GM23338 (cell line): ENCODE data around the gene HERC4. TPM values are rescaled to one million over a fixed set of nuclear protein-coding genes. Genes with fewer than 3 reads are reported as not detected.
A peak's percentile ranks its signal among the peaks of the same experiment; 100 is the strongest.

Experiments used
- ATAC-seq: fragments of 200-7000 bp; cut with Tn5 transposase; 3 replicates; pipeline ENCODE4 v1.9.1; 2020
- DNase-seq: peaks from one replicate; pipeline ENCODE4 v3.0.0-alpha.2; 2015; ENCODE audit warnings: low spot score
- H2AFZ ChIP-seq: fragments of 200-600 bp; sonication (generic); 2 replicates; pipeline ENCODE4 v1.8.0; 2016; ENCODE audit warnings: antibody characterized with exemption, mild to moderate bottlenecking, moderate library complexity
- H3F3A ChIP-seq: fragments of 200-600 bp; sonication (generic); replicated peaks from 2 replicates; pipeline ENCODE4 v1.8.0; 2017; ENCODE audit warnings: antibody characterized with exemption, mixed run types, low read depth
- H3K27ac ChIP-seq: fragments of 200-600 bp; sonication (generic); 2 replicates; pipeline ENCODE4 v1.6.1; 2016; ENCODE audit warnings: low read depth
- H3K27me3 ChIP-seq: fragments of 200-600 bp; sonication (generic); 2 replicates; pipeline ENCODE4 v1.8.0; 2016; ENCODE audit warnings: mild to moderate bottlenecking, mixed run types, moderate library complexity; ENCODE audit not compliant: insufficient read depth
- H3K36me3 ChIP-seq: fragments of 200-600 bp; sonication (generic); 2 replicates; pipeline ENCODE4 v1.8.0; 2016; ENCODE audit warnings: mild to moderate bottlenecking; ENCODE audit not compliant: insufficient read depth
- H3K4me1 ChIP-seq: fragments of 200-600 bp; sonication (generic); 2 replicates; pipeline ENCODE4 v1.8.0; 2016; ENCODE audit warnings: mild to moderate bottlenecking, moderate library complexity; ENCODE audit not compliant: insufficient read depth
- H3K4me2 ChIP-seq: fragments of 200-600 bp; sonication (generic); 2 replicates; pipeline ENCODE4 v1.7.1; 2017; ENCODE audit warnings: mixed run types
- H3K4me3 ChIP-seq: fragments of 200-600 bp; sonication (generic); 2 replicates; pipeline ENCODE4 v1.6.1; 2016; ENCODE audit warnings: mixed run types
- H3K79me2 ChIP-seq: fragments of 200-600 bp; sonication (generic); replicated peaks from 2 replicates; pipeline ENCODE4 v1.8.0; 2017; ENCODE audit warnings: mild to moderate bottlenecking; ENCODE audit not compliant: insufficient read depth
- H3K9me2 ChIP-seq: fragments of 200-600 bp; sonication (generic); 2 replicates; pipeline ENCODE4 v1.8.0; 2017; ENCODE audit not compliant: insufficient read depth
- H4K20me1 ChIP-seq: fragments of 200-600 bp; sonication (generic); replicated peaks from 2 replicates; pipeline ENCODE4 v1.8.0; 2017; ENCODE audit warnings: mild to moderate bottlenecking; ENCODE audit not compliant: insufficient read depth
- H3K27ac Mint-ChIP-seq: 2 replicates; pipeline ENCODE4 v1.8.0; 2020; ENCODE audit warnings: inconsistent platforms, mild to moderate bottlenecking, moderate library complexity, mixed read lengths
- H3K27me3 Mint-ChIP-seq: 3 replicates; pipeline ENCODE4 v1.8.0; 2022; ENCODE audit warnings: low read depth, mild to moderate bottlenecking, moderate library complexity, mixed read lengths, inconsistent platforms; ENCODE audit not compliant: insufficient read depth, poor library complexity
- H3K36me3 Mint-ChIP-seq: 3 replicates; pipeline ENCODE4 v1.8.0; 2021; ENCODE audit warnings: low read depth, mild to moderate bottlenecking, inconsistent platforms, moderate library complexity, mixed read lengths
- H3K4me1 Mint-ChIP-seq: 3 replicates; pipeline ENCODE4 v1.8.0; 2020; ENCODE audit warnings: mild to moderate bottlenecking, inconsistent platforms, mixed read lengths
- H3K4me3 Mint-ChIP-seq: 3 replicates; pipeline ENCODE4 v1.8.0; 2021; ENCODE audit warnings: moderate library complexity, mild to moderate bottlenecking, inconsistent platforms, mixed read lengths
- H3K9me3 Mint-ChIP-seq: 3 replicates; pipeline ENCODE4 v1.8.0; 2020; ENCODE audit warnings: moderate library complexity, mild to moderate bottlenecking, inconsistent platforms, mixed read lengths
- CREB1 ChIP-seq: fragments of 250-450 bp; sonication (Bioruptor Pico); IDR thresholded peaks from 2 replicates; pipeline ENCODE4 v1.5.0; 2020; ENCODE audit warnings: low read depth, mild to moderate bottlenecking, moderate library complexity
- EZH2 ChIP-seq: fragments of 200-600 bp; sonication (generic); IDR thresholded peaks from one replicate; pipeline ENCODE4 v1.8.0; 2017; ENCODE audit warnings: antibody characterized with exemption, mild to moderate bottlenecking, low read depth; ENCODE audit not compliant: unreplicated experiment
- JUNB ChIP-seq: IDR thresholded peaks from one replicate; pipeline ENCODE4 v1.6.1; 2016; ENCODE audit warnings: antibody characterized with exemption; ENCODE audit not compliant: unreplicated experiment
- POLR2AphosphoS5 ChIP-seq: IDR thresholded peaks from 2 replicates; pipeline ENCODE4 v1.6.1; 2016; ENCODE audit warnings: antibody characterized with exemption, low read depth
- STAT1 ChIP-seq: IDR thresholded peaks from one replicate; pipeline ENCODE4 v1.6.1; 2016; ENCODE audit warnings: antibody characterized with exemption; ENCODE audit not compliant: unreplicated experiment
- ZNF114 ChIP-seq: fragments of 250-450 bp; sonication (Bioruptor Pico); IDR thresholded peaks from 2 replicates; pipeline ENCODE4 v1.5.0; 2020; ENCODE audit warnings: mild to moderate bottlenecking, moderate library complexity
- ZNF331 ChIP-seq: fragments of 250-450 bp; sonication (Bioruptor Pico); IDR thresholded peaks from 2 replicates; pipeline ENCODE4 v1.5.0; 2020; ENCODE audit warnings: low read depth, mild to moderate bottlenecking, moderate library complexity
- polyA plus RNA-seq: library from polyadenylated mRNA; unstranded; fragments of >200 nt; fragmentation: Nextera tagmentation; extraction: Ambion mirVana; gene quantifications from 2 replicates; pipeline ENCODE4 v1.2.1, GENCODE V29; 2016
- total RNA-seq: library from RNA; depleted of rRNA; stranded (reverse); fragments of >200 nt; shearing (Covaris generic); gene quantifications from 2 replicates; pipeline ENCODE4 v1.2.3, GENCODE V29; 2014
- TF ChIP-seq, protein P1 (sequence below), 2 experiments: fragments of 200-600 bp in 1 of 2; sonication (generic) in 1 of 2; conservative IDR thresholded peaks; 2 replicates each; pipeline versions ENCODE4 v1.5.1 to v1.6.1; 2016 to 2017; ENCODE audit warnings: antibody characterized with exemption in 2 of 2, low read depth in 2 of 2, mild to moderate bottlenecking in 2 of 2, moderate library complexity in 1 of 2
- TF ChIP-seq, protein P2 (sequence below): IDR thresholded peaks from 2 replicates; pipeline ENCODE4 v1.6.1; 2016; ENCODE audit warnings: antibody characterized with exemption
- TF ChIP-seq, protein P3 (sequence below): fragments of 250-450 bp; sonication (Bioruptor Pico); IDR thresholded peaks from 2 replicates; pipeline ENCODE4 v1.5.0; 2020; ENCODE audit warnings: mild to moderate bottlenecking, moderate library complexity
- TF ChIP-seq, protein P4 (sequence below): IDR thresholded peaks from one replicate; pipeline ENCODE4 v1.6.1; 2018; ENCODE audit warnings: antibody characterized with exemption; ENCODE audit not compliant: unreplicated experiment

Gene HERC4
- total and polyA plus RNA-seq, 2 experiments from 2014 or later, result 20.1 to 67.2 TPM

DNA sequence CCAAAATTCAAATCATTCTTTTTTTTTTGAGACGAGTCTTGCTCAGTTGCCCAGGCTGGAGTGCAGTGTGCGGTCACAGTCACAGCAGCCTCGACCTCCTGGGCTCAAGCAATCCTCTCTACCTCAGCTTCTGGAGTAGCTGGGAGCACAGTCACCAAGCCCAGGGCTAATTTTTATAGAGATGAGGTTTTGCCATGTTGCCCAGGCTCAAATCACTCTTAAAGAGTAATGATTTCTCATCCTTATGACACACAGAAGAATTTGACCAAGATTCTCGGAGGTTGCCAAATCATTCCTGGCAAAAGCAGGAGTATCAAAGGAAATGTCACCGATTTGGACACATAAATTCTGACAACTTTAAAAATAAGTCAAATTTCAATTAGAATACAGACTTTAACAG lies 151.5 kb downstream of the HERC4 start (continued):
- no peak for TF ChIP-seq POLR2AphosphoS5
- TF ChIP-seq, protein P1, sequence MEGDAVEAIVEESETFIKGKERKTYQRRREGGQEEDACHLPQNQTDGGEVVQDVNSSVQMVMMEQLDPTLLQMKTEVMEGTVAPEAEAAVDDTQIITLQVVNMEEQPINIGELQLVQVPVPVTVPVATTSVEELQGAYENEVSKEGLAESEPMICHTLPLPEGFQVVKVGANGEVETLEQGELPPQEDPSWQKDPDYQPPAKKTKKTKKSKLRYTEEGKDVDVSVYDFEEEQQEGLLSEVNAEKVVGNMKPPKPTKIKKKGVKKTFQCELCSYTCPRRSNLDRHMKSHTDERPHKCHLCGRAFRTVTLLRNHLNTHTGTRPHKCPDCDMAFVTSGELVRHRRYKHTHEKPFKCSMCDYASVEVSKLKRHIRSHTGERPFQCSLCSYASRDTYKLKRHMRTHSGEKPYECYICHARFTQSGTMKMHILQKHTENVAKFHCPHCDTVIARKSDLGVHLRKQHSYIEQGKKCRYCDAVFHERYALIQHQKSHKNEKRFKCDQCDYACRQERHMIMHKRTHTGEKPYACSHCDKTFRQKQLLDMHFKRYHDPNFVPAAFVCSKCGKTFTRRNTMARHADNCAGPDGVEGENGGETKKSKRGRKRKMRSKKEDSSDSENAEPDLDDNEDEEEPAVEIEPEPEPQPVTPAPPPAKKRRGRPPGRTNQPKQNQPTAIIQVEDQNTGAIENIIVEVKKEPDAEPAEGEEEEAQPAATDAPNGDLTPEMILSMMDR (conservative IDR thresholded peaks at IDR 0.05; ENCODE audit: low read depth in 2 of 2), result no peak

DNA sequence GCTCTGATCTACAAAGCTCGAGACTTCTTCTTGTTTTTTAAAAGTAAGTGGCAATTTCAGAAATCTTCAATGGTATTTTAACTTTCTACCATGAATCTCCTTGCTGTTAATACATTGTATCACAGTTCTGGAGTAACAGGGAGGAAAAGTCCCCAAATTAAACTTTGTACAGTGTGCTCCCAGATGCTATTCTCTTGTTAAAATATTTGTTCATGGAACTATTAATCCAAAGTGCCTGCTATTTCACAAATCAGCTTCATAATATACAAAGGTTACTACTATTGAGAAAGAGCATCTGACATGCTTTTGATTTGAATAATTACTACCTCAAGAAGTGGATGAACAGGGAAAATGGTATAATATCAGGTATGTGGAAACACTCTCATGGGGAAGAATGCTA lies 154.0 kb downstream of the HERC4 start:
- Histone ChIP-seq H4K20me1 (no peaks in the 10 kb centered on the region; the same call in 1 of the 2 replicates), H3K9me2 (no peaks in the 10 kb centered on the region), H3K36me3 (peaks cover 10% of the 10 kb centered on the region), H3K79me2 (no peaks in the 10 kb centered on the region), H3K4me1 (no peaks in the 10 kb centered on the region), H2AFZ (no peak overlapping the region), H3K27ac (0 out of 2 replicates have a peak overlapping the region, but pooled peaks have one; percentile 53), H3F3A (no peaks in the 10 kb centered on the region; the same call in 1 of the 2 replicates), H3K4me2 (no peak overlapping the region), H3K4me3 (no peak overlapping the region), H3K27me3 (no peaks in the 10 kb centered on the region)
- TF ChIP-seq ZNF331 (CRISPR knock-in tag) (no peak), STAT1 (no peak), JUNB (no peak), POLR2AphosphoS5 (no peak), ZNF114 (CRISPR knock-in tag) (no peak), CREB1 (CRISPR knock-in tag) (no peak), EZH2 (no peak)
- TF ChIP-seq, protein P2, sequence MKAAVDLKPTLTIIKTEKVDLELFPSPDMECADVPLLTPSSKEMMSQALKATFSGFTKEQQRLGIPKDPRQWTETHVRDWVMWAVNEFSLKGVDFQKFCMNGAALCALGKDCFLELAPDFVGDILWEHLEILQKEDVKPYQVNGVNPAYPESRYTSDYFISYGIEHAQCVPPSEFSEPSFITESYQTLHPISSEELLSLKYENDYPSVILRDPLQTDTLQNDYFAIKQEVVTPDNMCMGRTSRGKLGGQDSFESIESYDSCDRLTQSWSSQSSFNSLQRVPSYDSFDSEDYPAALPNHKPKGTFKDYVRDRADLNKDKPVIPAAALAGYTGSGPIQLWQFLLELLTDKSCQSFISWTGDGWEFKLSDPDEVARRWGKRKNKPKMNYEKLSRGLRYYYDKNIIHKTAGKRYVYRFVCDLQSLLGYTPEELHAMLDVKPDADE, result no peak
- TF ChIP-seq, protein P3, sequence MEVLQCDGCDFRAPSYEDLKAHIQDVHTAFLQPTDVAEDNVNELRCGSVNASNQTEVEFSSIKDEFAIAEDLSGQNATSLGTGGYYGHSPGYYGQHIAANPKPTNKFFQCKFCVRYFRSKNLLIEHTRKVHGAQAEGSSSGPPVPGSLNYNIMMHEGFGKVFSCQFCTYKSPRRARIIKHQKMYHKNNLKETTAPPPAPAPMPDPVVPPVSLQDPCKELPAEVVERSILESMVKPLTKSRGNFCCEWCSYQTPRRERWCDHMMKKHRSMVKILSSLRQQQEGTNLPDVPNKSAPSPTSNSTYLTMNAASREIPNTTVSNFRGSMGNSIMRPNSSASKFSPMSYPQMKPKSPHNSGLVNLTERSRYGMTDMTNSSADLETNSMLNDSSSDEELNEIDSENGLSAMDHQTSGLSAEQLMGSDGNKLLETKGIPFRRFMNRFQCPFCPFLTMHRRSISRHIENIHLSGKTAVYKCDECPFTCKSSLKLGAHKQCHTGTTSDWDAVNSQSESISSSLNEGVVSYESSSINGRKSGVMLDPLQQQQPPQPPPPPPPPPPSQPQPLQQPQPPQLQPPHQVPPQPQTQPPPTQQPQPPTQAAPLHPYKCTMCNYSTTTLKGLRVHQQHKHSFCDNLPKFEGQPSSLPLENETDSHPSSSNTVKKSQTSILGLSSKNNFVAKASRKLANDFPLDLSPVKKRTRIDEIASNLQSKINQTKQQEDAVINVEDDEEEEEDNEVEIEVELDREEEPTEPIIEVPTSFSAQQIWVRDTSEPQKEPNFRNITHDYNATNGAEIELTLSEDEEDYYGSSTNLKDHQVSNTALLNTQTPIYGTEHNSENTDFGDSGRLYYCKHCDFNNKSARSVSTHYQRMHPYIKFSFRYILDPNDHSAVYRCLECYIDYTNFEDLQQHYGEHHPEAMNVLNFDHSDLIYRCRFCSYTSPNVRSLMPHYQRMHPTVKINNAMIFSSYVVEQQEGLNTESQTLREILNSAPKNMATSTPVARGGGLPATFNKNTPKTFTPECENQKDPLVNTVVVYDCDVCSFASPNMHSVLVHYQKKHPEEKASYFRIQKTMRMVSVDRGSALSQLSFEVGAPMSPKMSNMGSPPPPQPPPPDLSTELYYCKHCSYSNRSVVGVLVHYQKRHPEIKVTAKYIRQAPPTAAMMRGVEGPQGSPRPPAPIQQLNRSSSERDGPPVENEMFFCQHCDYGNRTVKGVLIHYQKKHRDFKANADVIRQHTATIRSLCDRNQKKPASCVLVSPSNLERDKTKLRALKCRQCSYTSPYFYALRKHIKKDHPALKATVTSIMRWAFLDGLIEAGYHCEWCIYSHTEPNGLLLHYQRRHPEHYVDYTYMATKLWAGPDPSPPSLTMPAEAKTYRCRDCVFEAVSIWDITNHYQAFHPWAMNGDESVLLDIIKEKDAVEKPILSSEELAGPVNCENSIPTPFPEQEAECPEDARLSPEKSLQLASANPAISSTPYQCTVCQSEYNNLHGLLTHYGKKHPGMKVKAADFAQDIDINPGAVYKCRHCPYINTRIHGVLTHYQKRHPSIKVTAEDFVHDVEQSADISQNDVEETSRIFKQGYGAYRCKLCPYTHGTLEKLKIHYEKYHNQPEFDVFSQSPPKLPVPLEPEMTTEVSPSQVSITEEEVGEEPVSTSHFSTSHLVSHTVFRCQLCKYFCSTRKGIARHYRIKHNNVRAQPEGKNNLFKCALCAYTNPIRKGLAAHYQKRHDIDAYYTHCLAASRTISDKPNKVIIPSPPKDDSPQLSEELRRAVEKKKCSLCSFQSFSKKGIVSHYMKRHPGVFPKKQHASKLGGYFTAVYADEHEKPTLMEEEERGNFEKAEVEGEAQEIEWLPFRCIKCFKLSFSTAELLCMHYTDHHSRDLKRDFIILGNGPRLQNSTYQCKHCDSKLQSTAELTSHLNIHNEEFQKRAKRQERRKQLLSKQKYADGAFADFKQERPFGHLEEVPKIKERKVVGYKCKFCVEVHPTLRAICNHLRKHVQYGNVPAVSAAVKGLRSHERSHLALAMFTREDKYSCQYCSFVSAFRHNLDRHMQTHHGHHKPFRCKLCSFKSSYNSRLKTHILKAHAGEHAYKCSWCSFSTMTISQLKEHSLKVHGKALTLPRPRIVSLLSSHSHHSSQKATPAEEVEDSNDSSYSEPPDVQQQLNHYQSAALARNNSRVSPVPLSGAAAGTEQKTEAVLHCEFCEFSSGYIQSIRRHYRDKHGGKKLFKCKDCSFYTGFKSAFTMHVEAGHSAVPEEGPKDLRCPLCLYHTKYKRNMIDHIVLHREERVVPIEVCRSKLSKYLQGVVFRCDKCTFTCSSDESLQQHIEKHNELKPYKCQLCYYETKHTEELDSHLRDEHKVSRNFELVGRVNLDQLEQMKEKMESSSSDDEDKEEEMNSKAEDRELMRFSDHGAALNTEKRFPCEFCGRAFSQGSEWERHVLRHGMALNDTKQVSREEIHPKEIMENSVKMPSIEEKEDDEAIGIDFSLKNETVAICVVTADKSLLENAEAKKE (CRISPR knock-in tag), result no peak
- TF ChIP-seq, protein P4, sequence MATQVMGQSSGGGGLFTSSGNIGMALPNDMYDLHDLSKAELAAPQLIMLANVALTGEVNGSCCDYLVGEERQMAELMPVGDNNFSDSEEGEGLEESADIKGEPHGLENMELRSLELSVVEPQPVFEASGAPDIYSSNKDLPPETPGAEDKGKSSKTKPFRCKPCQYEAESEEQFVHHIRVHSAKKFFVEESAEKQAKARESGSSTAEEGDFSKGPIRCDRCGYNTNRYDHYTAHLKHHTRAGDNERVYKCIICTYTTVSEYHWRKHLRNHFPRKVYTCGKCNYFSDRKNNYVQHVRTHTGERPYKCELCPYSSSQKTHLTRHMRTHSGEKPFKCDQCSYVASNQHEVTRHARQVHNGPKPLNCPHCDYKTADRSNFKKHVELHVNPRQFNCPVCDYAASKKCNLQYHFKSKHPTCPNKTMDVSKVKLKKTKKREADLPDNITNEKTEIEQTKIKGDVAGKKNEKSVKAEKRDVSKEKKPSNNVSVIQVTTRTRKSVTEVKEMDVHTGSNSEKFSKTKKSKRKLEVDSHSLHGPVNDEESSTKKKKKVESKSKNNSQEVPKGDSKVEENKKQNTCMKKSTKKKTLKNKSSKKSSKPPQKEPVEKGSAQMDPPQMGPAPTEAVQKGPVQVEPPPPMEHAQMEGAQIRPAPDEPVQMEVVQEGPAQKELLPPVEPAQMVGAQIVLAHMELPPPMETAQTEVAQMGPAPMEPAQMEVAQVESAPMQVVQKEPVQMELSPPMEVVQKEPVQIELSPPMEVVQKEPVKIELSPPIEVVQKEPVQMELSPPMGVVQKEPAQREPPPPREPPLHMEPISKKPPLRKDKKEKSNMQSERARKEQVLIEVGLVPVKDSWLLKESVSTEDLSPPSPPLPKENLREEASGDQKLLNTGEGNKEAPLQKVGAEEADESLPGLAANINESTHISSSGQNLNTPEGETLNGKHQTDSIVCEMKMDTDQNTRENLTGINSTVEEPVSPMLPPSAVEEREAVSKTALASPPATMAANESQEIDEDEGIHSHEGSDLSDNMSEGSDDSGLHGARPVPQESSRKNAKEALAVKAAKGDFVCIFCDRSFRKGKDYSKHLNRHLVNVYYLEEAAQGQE, result no peak
- no peak for ATAC-seq
- peaks cover 23% of the 10 kb centered on the region; the same call in 2 of the 3 replicates for H3K36me3 Mint-ChIP-seq
- no peaks in the 10 kb centered on the region for H3K27me3 Mint-ChIP-seq
- H3K27ac Mint-ChIP-seq, result 0 out of 2 replicates have a peak overlapping the region, but pooled peaks have one; percentile 44
- no peaks in the 10 kb centered on the region for H3K9me3 Mint-ChIP-seq
- DNase-seq, result no peak
- no peak overlapping the region for H3K4me3 Mint-ChIP-seq
- peaks cover 7% of the 10 kb centered on the region; the same call in 2 of the 3 replicates for H3K4me1 Mint-ChIP-seq
